Measurements from ENCODE around the gene THRB. TPM values are rescaled to one million over a fixed set of nuclear protein-coding genes. Genes with fewer than 3 reads are reported as not detected.
A peak's percentile ranks its signal among the peaks of the same experiment; 100 is the strongest.

THRB gene
- total RNA-seq, 4 donors from 2014 or later: 9.8 to 52.4 (median 31.3) TPM

DNA sequence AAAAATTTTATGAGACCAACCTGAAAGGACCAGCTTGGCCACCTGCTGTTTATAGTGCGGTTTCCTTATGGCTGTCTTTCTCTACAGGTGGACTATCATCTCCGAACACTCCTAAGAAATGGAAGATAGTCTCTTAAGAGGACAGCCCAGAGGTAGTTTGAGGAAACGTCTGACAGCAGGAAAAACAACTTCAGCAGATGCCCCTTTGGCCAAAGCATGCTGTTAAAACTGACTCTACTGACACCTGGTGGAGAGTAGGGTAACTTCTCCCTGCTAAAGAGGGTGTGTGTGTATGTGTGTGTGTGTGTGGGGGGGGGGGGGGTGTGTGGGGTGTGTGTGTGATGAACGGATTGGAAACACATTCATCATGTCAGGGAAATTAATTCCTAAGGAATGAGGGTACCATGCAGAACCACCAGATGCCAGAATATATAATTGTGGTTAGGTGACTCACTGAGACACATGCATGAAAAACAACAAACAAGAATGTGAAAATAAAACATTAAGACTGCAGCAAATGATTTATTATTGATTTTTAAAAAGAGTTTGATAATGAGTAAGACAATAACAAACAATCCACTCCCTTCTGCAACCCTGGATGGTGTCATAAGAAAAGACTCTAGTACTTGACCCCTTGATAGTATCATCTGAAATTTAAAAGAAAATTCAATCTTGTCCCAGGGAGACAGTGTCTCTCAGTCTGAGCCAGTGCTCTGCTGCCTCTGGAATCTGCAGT is 256.5 kb downstream of the THRB start:
- DNase-seq: peak; percentile 26
- Histone ChIP-seq H3K27ac (peak overlapping the region; percentile 30 to 48 (median 46)), H3K4me3 (no peak overlapping the region), H3K27me3 (no peaks in the 10 kb centered on the region), H3K9me3 (no peaks in the 10 kb centered on the region), H3K36me3 (no peaks in the 10 kb centered on the region), H3K4me1 (peaks cover 4 to 29% (median 10%) of the 10 kb centered on the region in 4 donors)
- in situ Hi-C loops (cut with MboI; ENCODE audit: low pct_ligation_motif_present in 1 of 4, low pct_unique_long_range_greater_than_20kb in 1 of 4, low sequenced_read_pairs in 3 of 4): loop anchor here (10.0 to 25.0 kb wide), 5 partner anchors 226 to 351 kb away; no protein-coding TSS in a partner anchor
- TF ChIP-seq EP300 (IDR thresholded peaks at IDR 0.05; ENCODE audit: low read depth) (no peak), POLR2AphosphoS5 (IDR thresholded peaks at IDR 0.05) (peak in 1 of 3 donors; percentile 43), POLR2A (IDR thresholded peaks at IDR 0.05) (no peak)
- TF ChIP-seq, protein P1, sequence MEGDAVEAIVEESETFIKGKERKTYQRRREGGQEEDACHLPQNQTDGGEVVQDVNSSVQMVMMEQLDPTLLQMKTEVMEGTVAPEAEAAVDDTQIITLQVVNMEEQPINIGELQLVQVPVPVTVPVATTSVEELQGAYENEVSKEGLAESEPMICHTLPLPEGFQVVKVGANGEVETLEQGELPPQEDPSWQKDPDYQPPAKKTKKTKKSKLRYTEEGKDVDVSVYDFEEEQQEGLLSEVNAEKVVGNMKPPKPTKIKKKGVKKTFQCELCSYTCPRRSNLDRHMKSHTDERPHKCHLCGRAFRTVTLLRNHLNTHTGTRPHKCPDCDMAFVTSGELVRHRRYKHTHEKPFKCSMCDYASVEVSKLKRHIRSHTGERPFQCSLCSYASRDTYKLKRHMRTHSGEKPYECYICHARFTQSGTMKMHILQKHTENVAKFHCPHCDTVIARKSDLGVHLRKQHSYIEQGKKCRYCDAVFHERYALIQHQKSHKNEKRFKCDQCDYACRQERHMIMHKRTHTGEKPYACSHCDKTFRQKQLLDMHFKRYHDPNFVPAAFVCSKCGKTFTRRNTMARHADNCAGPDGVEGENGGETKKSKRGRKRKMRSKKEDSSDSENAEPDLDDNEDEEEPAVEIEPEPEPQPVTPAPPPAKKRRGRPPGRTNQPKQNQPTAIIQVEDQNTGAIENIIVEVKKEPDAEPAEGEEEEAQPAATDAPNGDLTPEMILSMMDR (IDR thresholded peaks at IDR 0.05): peak; percentile 60 to 79 (median 64)
- intact Hi-C loops (cut with DNase I; ENCODE audit: low total_unique reads): loop anchor here (5.0 kb wide), 1 partner anchor 236 kb away; no protein-coding TSS in a partner anchor
- 12 to 19% methylated on average over 4 of the region's 4 CpGs for WGBS, 2 donors (ENCODE audit: low coverage in 1 of 2)

DNA sequence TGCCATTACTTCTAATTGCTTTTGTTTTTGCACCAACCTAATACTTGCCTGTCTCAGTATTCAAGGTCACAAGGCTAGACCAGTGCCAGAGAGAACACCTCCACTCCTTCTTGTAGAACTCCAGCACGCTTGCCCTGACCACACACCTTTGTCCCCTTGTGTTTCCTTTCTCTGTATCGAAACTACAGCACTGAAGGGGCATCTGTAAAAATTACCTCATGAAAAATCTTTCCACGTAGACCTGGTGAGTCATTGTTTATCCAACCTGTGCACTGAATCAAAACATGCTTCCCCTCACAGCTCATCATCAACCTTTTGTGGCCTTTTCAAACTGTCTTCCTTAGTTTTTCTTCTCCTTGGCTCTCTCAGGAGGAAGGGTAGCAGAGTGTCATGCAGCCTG is 259.5 kb downstream of the THRB start:
- in situ Hi-C loops (cut with MboI; ENCODE audit: low pct_ligation_motif_present in 1 of 4, low pct_unique_long_range_greater_than_20kb in 1 of 4, low sequenced_read_pairs in 3 of 4) (loop anchor here (10.0 to 25.0 kb wide), 5 partner anchors 223 to 348 kb away; no protein-coding TSS in a partner anchor), intact Hi-C loops (cut with DNase I; ENCODE audit: low total_unique reads) (loop anchor here (5.0 kb wide), 1 partner anchor 233 kb away; no protein-coding TSS in a partner anchor)
- Histone ChIP-seq H3K27ac (no peak overlapping the region), H3K27me3 (no peaks in the 10 kb centered on the region), H3K36me3 (no peaks in the 10 kb centered on the region), H3K4me3 (no peak overlapping the region), H3K4me1 (peaks cover 4 to 19% (median 10%) of the 10 kb centered on the region in 4 donors), H3K9me3 (no peaks in the 10 kb centered on the region)
- DNase-seq: no peak
- TF ChIP-seq, protein P1 (IDR thresholded peaks at IDR 0.05): no peak
- TF ChIP-seq POLR2A (IDR thresholded peaks at IDR 0.05) (no peak), EP300 (IDR thresholded peaks at IDR 0.05; ENCODE audit: low read depth) (no peak), POLR2AphosphoS5 (IDR thresholded peaks at IDR 0.05) (no peak)
- 56 to 58% methylated on average over 3 of the region's 3 CpGs for WGBS, 2 donors (ENCODE audit: low coverage in 1 of 2)

DNA sequence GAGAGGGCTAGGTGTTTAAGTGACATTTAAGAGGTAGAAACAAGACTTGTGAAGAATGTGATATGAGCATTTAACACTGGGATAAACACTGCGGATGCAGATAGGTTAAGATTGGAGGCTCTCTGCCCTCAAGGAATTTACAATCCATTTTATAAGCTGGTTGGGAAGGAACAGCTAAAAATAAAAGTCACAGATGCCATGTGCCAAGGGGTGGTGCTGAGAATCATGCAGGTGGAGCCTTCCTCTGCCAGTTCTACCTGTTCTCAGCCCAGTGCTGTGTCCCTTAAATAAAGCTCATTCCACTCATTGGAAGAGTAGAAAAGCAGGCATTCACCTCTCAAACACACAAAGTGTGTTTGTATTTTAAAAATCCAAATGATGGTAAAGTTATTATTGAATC is 261.9 kb downstream of the THRB start:
- Histone ChIP-seq H3K4me3 (no peak overlapping the region), H3K9me3 (no peaks in the 10 kb centered on the region), H3K27ac (no peak overlapping the region), H3K27me3 (no peaks in the 10 kb centered on the region), H3K4me1 (peaks cover 0 to 5% (median 3%) of the 10 kb centered on the region in 4 donors), H3K36me3 (no peaks in the 10 kb centered on the region)
- no peak for DNase-seq
- intact Hi-C loops (cut with DNase I; ENCODE audit: low total_unique reads): no loop called here
- 96 to 100% methylated on average over 1 of the region's 1 CpG for WGBS, 2 donors (ENCODE audit: low coverage in 1 of 2)
- in situ Hi-C loops (cut with MboI; ENCODE audit: low pct_ligation_motif_present in 1 of 4, low pct_unique_long_range_greater_than_20kb in 1 of 4, low sequenced_read_pairs in 3 of 4): loop anchor here (10.0 to 25.0 kb wide), 5 partner anchors 220 to 345 kb away; no protein-coding TSS in a partner anchor
- TF ChIP-seq POLR2A (IDR thresholded peaks at IDR 0.05): no peak
- TF ChIP-seq EP300 (IDR thresholded peaks at IDR 0.05; ENCODE audit: low read depth): no peak
- TF ChIP-seq, protein P1 (IDR thresholded peaks at IDR 0.05): no peak
- TF ChIP-seq POLR2AphosphoS5 (IDR thresholded peaks at IDR 0.05): no peak

DNA sequence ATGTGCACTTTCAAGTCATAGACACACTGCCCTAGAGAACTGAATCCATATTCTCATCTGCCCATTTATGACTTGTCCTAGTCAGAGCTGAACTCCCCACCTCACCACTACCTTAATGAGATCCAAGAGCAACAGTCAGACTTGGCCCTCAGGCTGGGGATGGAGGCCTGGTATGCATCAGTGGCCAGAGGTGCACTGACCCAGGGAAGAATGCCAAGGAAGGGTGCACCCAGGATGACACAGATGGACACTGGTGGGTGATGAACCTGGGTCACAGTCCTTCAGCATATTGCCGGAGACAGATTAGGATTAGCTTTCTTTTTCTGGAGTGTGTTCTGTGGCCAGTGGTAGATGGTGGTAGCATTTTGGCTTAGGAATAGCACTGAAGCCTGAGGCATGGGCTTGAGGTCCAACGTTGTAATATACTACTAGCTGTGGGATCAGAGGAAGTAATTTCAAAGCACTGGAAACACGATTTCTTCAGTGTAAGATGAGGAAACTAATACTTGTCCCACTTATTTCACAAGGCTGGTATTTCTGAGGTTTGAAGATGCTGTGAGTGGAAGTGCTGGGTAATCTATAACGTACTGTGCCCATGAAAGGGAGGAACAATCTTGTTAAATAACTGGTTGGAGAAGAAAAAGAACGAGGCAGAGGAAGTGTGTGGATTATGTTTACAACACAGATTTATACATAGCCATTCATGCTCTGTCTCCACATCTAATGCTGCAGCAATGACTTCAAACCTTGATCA is 265.0 kb downstream of the THRB start:
- Histone ChIP-seq H3K36me3 (no peaks in the 10 kb centered on the region), H3K9me3 (no peaks in the 10 kb centered on the region), H3K4me3 (no peak overlapping the region), H3K27ac (no peak overlapping the region), H3K27me3 (no peaks in the 10 kb centered on the region), H3K4me1 (peaks cover 0 to 12% (median 6%) of the 10 kb centered on the region in 4 donors)
- no peak for DNase-seq
- intact Hi-C loops (cut with DNase I; ENCODE audit: low total_unique reads): no loop called here
- WGBS, 2 donors (ENCODE audit: low coverage in 1 of 2): 54 to 59% methylated on average over 5 of the region's 5 CpGs
- in situ Hi-C loops (cut with MboI; ENCODE audit: low pct_ligation_motif_present in 1 of 4, low pct_unique_long_range_greater_than_20kb in 1 of 4, low sequenced_read_pairs in 3 of 4): loop anchor here (10.0 to 25.0 kb wide), 5 partner anchors 217 to 342 kb away; no protein-coding TSS in a partner anchor
- TF ChIP-seq POLR2AphosphoS5 (IDR thresholded peaks at IDR 0.05) (no peak), POLR2A (IDR thresholded peaks at IDR 0.05) (no peak), EP300 (IDR thresholded peaks at IDR 0.05; ENCODE audit: low read depth) (no peak)
- TF ChIP-seq, protein P1 (IDR thresholded peaks at IDR 0.05): no peak
